GM23338 (cell line): ENCODE measurements around the gene CDH4. TPM values are rescaled to one million over a fixed set of nuclear protein-coding genes. Genes with fewer than 3 reads are reported as not detected.

Source experiments
- ATAC-seq: fragments of 200-7000 bp; cut with Tn5 transposase; 3 replicates; pipeline ENCODE4 v1.9.1; 2020
- DNase-seq: peaks from one replicate; pipeline ENCODE4 v3.0.0-alpha.2; 2015; ENCODE audit warnings: low spot score
- H2AFZ ChIP-seq: fragments of 200-600 bp; sonication (generic); 2 replicates; pipeline ENCODE4 v1.8.0; 2016; ENCODE audit warnings: antibody characterized with exemption, mild to moderate bottlenecking, moderate library complexity
- H3F3A ChIP-seq: fragments of 200-600 bp; sonication (generic); replicated peaks from 2 replicates; pipeline ENCODE4 v1.8.0; 2017; ENCODE audit warnings: antibody characterized with exemption, mixed run types, low read depth
- H3K27ac ChIP-seq: fragments of 200-600 bp; sonication (generic); 2 replicates; pipeline ENCODE4 v1.6.1; 2016; ENCODE audit warnings: low read depth
- H3K27me3 ChIP-seq: fragments of 200-600 bp; sonication (generic); 2 replicates; pipeline ENCODE4 v1.8.0; 2016; ENCODE audit warnings: mild to moderate bottlenecking, mixed run types, moderate library complexity; ENCODE audit not compliant: insufficient read depth
- H3K36me3 ChIP-seq: fragments of 200-600 bp; sonication (generic); 2 replicates; pipeline ENCODE4 v1.8.0; 2016; ENCODE audit warnings: mild to moderate bottlenecking; ENCODE audit not compliant: insufficient read depth
- H3K4me1 ChIP-seq: fragments of 200-600 bp; sonication (generic); 2 replicates; pipeline ENCODE4 v1.8.0; 2016; ENCODE audit warnings: mild to moderate bottlenecking, moderate library complexity; ENCODE audit not compliant: insufficient read depth
- H3K4me2 ChIP-seq: fragments of 200-600 bp; sonication (generic); 2 replicates; pipeline ENCODE4 v1.7.1; 2017; ENCODE audit warnings: mixed run types
- H3K4me3 ChIP-seq: fragments of 200-600 bp; sonication (generic); 2 replicates; pipeline ENCODE4 v1.6.1; 2016; ENCODE audit warnings: mixed run types
- H3K79me2 ChIP-seq: fragments of 200-600 bp; sonication (generic); replicated peaks from 2 replicates; pipeline ENCODE4 v1.8.0; 2017; ENCODE audit warnings: mild to moderate bottlenecking; ENCODE audit not compliant: insufficient read depth
- H3K9me2 ChIP-seq: fragments of 200-600 bp; sonication (generic); 2 replicates; pipeline ENCODE4 v1.8.0; 2017; ENCODE audit not compliant: insufficient read depth
- H4K20me1 ChIP-seq: fragments of 200-600 bp; sonication (generic); replicated peaks from 2 replicates; pipeline ENCODE4 v1.8.0; 2017; ENCODE audit warnings: mild to moderate bottlenecking; ENCODE audit not compliant: insufficient read depth
- H3K27ac Mint-ChIP-seq: 2 replicates; pipeline ENCODE4 v1.8.0; 2020; ENCODE audit warnings: inconsistent platforms, mild to moderate bottlenecking, moderate library complexity, mixed read lengths
- H3K27me3 Mint-ChIP-seq: 3 replicates; pipeline ENCODE4 v1.8.0; 2022; ENCODE audit warnings: low read depth, mild to moderate bottlenecking, moderate library complexity, mixed read lengths, inconsistent platforms; ENCODE audit not compliant: insufficient read depth, poor library complexity
- H3K36me3 Mint-ChIP-seq: 3 replicates; pipeline ENCODE4 v1.8.0; 2021; ENCODE audit warnings: low read depth, mild to moderate bottlenecking, inconsistent platforms, moderate library complexity, mixed read lengths
- H3K4me1 Mint-ChIP-seq: 3 replicates; pipeline ENCODE4 v1.8.0; 2020; ENCODE audit warnings: mild to moderate bottlenecking, inconsistent platforms, mixed read lengths
- H3K4me3 Mint-ChIP-seq: 3 replicates; pipeline ENCODE4 v1.8.0; 2021; ENCODE audit warnings: moderate library complexity, mild to moderate bottlenecking, inconsistent platforms, mixed read lengths
- H3K9me3 Mint-ChIP-seq: 3 replicates; pipeline ENCODE4 v1.8.0; 2020; ENCODE audit warnings: moderate library complexity, mild to moderate bottlenecking, inconsistent platforms, mixed read lengths
- CREB1 ChIP-seq: fragments of 250-450 bp; sonication (Bioruptor Pico); IDR thresholded peaks from 2 replicates; pipeline ENCODE4 v1.5.0; 2020; ENCODE audit warnings: low read depth, mild to moderate bottlenecking, moderate library complexity
- EZH2 ChIP-seq: fragments of 200-600 bp; sonication (generic); IDR thresholded peaks from one replicate; pipeline ENCODE4 v1.8.0; 2017; ENCODE audit warnings: antibody characterized with exemption, mild to moderate bottlenecking, low read depth; ENCODE audit not compliant: unreplicated experiment
- EZH2phosphoT487 ChIP-seq: fragments of 200-600 bp; sonication (generic); IDR thresholded peaks from one replicate; pipeline ENCODE4 v1.8.1; 2018; ENCODE audit warnings: antibody characterized with exemption; ENCODE audit not compliant: unreplicated experiment
- JUNB ChIP-seq: IDR thresholded peaks from one replicate; pipeline ENCODE4 v1.6.1; 2016; ENCODE audit warnings: antibody characterized with exemption; ENCODE audit not compliant: unreplicated experiment
- NANOG ChIP-seq: IDR thresholded peaks from 2 replicates; pipeline ENCODE4 v1.6.1; 2016; ENCODE audit warnings: antibody characterized with exemption, borderline replicate concordance
- POLR2AphosphoS5 ChIP-seq: IDR thresholded peaks from 2 replicates; pipeline ENCODE4 v1.6.1; 2016; ENCODE audit warnings: antibody characterized with exemption, low read depth
- STAT1 ChIP-seq: IDR thresholded peaks from one replicate; pipeline ENCODE4 v1.6.1; 2016; ENCODE audit warnings: antibody characterized with exemption; ENCODE audit not compliant: unreplicated experiment
- ZNF114 ChIP-seq: fragments of 250-450 bp; sonication (Bioruptor Pico); IDR thresholded peaks from 2 replicates; pipeline ENCODE4 v1.5.0; 2020; ENCODE audit warnings: mild to moderate bottlenecking, moderate library complexity
- ZNF331 ChIP-seq: fragments of 250-450 bp; sonication (Bioruptor Pico); IDR thresholded peaks from 2 replicates; pipeline ENCODE4 v1.5.0; 2020; ENCODE audit warnings: low read depth, mild to moderate bottlenecking, moderate library complexity
- polyA plus RNA-seq: library from polyadenylated mRNA; unstranded; fragments of >200 nt; fragmentation: Nextera tagmentation; extraction: Ambion mirVana; gene quantifications from 2 replicates; pipeline ENCODE4 v1.2.1, GENCODE V29; 2016
- total RNA-seq: library from RNA; depleted of rRNA; stranded (reverse); fragments of >200 nt; shearing (Covaris generic); gene quantifications from 2 replicates; pipeline ENCODE4 v1.2.3, GENCODE V29; 2014
- TF ChIP-seq, protein P1 (sequence below), 2 experiments: fragments of 200-600 bp in 1 of 2; sonication (generic) in 1 of 2; conservative IDR thresholded peaks; 2 replicates each; pipeline versions ENCODE4 v1.5.1 to v1.6.1; 2016 to 2017; ENCODE audit warnings: antibody characterized with exemption in 2 of 2, low read depth in 2 of 2, mild to moderate bottlenecking in 2 of 2, moderate library complexity in 1 of 2
- TF ChIP-seq, protein P2 (sequence below): IDR thresholded peaks from one replicate; pipeline ENCODE4 v1.6.1; 2018; ENCODE audit warnings: antibody characterized with exemption; ENCODE audit not compliant: unreplicated experiment
- TF ChIP-seq, protein P3 (sequence below): IDR thresholded peaks from 2 replicates; pipeline ENCODE4 v1.6.1; 2016; ENCODE audit warnings: antibody characterized with exemption

Gene CDH4
- total and polyA plus RNA-seq, 2 experiments from 2014 or later: 1.2 to 4.2 TPM

DNA sequence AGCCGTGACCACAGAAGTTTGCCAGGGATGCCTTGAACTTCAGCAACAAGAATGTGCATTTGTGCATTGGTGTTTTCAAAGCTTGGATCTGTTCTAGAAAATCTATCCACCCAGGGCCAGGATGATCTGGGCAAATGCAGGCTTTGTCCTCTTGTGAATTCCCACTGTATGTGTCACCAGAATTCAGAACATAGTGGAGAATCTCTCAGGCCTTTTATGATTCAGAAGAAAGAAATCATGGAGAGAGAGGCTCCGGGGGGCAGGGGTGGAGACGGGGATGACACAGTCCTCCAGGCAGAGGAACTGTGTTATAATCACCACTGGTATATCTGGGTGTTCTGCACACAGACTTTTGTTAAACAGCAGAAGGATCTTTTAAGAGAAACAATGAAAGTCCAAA lies 304.1 kb downstream of the CDH4 start (continued):
- TF ChIP-seq CREB1 (CRISPR knock-in tag) (no peak), NANOG (no peak), ZNF331 (CRISPR knock-in tag) (no peak), JUNB (no peak), ZNF114 (CRISPR knock-in tag) (no peak), EZH2phosphoT487 (no peak), POLR2AphosphoS5 (no peak), STAT1 (no peak), EZH2 (no peak)
- TF ChIP-seq, protein P1, sequence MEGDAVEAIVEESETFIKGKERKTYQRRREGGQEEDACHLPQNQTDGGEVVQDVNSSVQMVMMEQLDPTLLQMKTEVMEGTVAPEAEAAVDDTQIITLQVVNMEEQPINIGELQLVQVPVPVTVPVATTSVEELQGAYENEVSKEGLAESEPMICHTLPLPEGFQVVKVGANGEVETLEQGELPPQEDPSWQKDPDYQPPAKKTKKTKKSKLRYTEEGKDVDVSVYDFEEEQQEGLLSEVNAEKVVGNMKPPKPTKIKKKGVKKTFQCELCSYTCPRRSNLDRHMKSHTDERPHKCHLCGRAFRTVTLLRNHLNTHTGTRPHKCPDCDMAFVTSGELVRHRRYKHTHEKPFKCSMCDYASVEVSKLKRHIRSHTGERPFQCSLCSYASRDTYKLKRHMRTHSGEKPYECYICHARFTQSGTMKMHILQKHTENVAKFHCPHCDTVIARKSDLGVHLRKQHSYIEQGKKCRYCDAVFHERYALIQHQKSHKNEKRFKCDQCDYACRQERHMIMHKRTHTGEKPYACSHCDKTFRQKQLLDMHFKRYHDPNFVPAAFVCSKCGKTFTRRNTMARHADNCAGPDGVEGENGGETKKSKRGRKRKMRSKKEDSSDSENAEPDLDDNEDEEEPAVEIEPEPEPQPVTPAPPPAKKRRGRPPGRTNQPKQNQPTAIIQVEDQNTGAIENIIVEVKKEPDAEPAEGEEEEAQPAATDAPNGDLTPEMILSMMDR (conservative IDR thresholded peaks at IDR 0.05; ENCODE audit: low read depth in 2 of 2): no peak
- TF ChIP-seq, protein P2, sequence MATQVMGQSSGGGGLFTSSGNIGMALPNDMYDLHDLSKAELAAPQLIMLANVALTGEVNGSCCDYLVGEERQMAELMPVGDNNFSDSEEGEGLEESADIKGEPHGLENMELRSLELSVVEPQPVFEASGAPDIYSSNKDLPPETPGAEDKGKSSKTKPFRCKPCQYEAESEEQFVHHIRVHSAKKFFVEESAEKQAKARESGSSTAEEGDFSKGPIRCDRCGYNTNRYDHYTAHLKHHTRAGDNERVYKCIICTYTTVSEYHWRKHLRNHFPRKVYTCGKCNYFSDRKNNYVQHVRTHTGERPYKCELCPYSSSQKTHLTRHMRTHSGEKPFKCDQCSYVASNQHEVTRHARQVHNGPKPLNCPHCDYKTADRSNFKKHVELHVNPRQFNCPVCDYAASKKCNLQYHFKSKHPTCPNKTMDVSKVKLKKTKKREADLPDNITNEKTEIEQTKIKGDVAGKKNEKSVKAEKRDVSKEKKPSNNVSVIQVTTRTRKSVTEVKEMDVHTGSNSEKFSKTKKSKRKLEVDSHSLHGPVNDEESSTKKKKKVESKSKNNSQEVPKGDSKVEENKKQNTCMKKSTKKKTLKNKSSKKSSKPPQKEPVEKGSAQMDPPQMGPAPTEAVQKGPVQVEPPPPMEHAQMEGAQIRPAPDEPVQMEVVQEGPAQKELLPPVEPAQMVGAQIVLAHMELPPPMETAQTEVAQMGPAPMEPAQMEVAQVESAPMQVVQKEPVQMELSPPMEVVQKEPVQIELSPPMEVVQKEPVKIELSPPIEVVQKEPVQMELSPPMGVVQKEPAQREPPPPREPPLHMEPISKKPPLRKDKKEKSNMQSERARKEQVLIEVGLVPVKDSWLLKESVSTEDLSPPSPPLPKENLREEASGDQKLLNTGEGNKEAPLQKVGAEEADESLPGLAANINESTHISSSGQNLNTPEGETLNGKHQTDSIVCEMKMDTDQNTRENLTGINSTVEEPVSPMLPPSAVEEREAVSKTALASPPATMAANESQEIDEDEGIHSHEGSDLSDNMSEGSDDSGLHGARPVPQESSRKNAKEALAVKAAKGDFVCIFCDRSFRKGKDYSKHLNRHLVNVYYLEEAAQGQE: no peak
- TF ChIP-seq, protein P3, sequence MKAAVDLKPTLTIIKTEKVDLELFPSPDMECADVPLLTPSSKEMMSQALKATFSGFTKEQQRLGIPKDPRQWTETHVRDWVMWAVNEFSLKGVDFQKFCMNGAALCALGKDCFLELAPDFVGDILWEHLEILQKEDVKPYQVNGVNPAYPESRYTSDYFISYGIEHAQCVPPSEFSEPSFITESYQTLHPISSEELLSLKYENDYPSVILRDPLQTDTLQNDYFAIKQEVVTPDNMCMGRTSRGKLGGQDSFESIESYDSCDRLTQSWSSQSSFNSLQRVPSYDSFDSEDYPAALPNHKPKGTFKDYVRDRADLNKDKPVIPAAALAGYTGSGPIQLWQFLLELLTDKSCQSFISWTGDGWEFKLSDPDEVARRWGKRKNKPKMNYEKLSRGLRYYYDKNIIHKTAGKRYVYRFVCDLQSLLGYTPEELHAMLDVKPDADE: no peak

DNA sequence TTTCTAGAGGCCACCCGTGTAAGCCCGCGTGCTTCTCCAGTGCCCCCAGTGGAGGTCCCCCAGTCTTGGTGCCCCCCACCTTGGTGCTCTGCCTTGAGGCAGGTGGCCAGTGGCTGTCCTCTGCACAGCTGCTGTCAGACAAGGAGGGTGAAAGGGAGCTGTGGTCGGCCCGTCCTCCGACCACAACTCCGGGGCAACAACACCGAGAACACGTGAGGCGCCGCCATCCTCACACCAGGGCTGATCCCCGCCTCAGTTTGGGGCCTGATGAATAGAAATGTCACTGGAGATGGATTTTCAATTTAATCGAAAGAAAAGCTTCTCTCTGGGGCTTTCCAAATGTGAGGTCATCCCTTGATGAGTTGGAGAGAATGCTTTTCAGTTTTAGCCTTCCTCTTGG lies 304.6 kb downstream of the CDH4 start:
- no peak overlapping the region for H3K27ac Mint-ChIP-seq
- no peaks in the 10 kb centered on the region for H4K20me1 ChIP-seq
- H3K4me3 Mint-ChIP-seq: no peak overlapping the region
- H3K27ac ChIP-seq: no peak overlapping the region
- DNase-seq (no peak), ATAC-seq (no peak)
- H3K4me2 ChIP-seq: no peak overlapping the region
- H3F3A ChIP-seq: peaks cover 6% of the 10 kb centered on the region; the same call in 1 of the 2 replicates
- peaks cover 8% of the 10 kb centered on the region; the same call in 1 of the 2 replicates for H3K36me3 ChIP-seq
- no peak overlapping the region for H3K4me3 ChIP-seq
- H3K9me2 ChIP-seq: peaks cover 9% of the 10 kb centered on the region
- H3K4me1 Mint-ChIP-seq: peaks cover 11% of the 10 kb centered on the region
- no peaks in the 10 kb centered on the region for H3K27me3 ChIP-seq
- H3K4me1 ChIP-seq: no peaks in the 10 kb centered on the region
- H2AFZ ChIP-seq: no peak overlapping the region
- TF ChIP-seq EZH2: no peak
- TF ChIP-seq NANOG: no peak
- TF ChIP-seq, protein P3: no peak
- no peak for TF ChIP-seq CREB1 (CRISPR knock-in tag)
- H3K79me2 ChIP-seq: no peaks in the 10 kb centered on the region
- peaks cover 13% of the 10 kb centered on the region for H3K9me3 Mint-ChIP-seq
- peaks cover 9% of the 10 kb centered on the region for H3K27me3 Mint-ChIP-seq
- peaks cover 9% of the 10 kb centered on the region; the same call in 2 of the 3 replicates for H3K36me3 Mint-ChIP-seq
